NCI-H446 (cell line): ENCODE results near the gene VTI1A.
"Not testable (repeated sequence)": the region's sequence is repeated elsewhere in the genome, so short reads cannot be mapped to it uniquely, and the experiment has no call there.

Experiments
- DNase-seq, 2 experiments: peaks; one replicate each; lab custom pipeline; 2025; lab: John Stamatoyannopoulos, UW

Gene VTI1A

GRCh38 chr10:112834751-112835181 lies 387.8 kb downstream of the VTI1A start:
- no peak for DNase-seq

- no peak for DNase-seq
These were observed 388.3 kb downstream of the VTI1A start for GRCh38 chr10:112835217-112835715.

- no peak for DNase-seq
These were observed 389.0 kb downstream of the VTI1A start for GRCh38 chr10:112835944-112836451.

DNA sequence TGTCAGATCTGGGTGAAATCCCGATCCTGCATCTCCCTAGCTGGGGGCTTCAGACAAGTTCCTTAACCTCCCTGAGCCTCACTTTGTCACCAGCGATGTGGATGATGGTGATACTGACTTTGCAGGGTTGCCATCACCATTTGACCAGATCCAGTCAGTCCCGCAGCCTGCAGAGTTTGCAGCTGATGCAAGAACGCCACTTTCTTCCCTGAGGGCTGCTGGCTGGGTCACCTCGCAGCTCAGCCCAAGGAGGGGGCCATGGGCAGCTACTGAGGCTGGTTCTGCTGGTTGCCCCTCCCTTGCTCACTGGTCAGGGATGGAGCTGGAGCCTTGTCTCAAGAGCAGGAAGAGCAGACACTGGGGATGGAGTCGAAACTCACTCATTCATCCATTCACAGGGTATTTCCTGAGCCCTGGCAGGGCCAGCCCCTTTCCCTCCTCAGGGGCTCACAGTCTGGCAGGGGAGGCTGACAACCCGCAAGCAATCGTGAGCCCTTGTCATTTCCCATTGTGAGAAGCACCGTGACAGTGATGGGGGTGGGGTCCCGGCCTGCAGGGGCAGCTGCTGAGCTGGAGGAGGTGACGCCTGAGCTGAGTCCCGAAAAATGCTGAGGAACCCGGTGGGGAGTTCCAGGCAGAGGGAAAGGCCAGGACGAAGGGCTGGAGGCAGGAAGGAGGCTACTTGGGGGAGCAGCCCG lies 391.9 kb downstream of the VTI1A start:
- no peak for DNase-seq

GRCh38 chr10:112839928-112840654 lies 393.1 kb downstream of the VTI1A start:
- DNase-seq: no peak

- DNase-seq: no peak
These were observed 394.5 kb downstream of the VTI1A start for GRCh38 chr10:112841549-112841948.

GRCh38 chr10:112842832-112843360 lies 395.9 kb downstream of the VTI1A start:
- no peak for DNase-seq

- DNase-seq: no peak
These were observed 396.6 kb downstream of the VTI1A start for GRCh38 chr10:112843623-112844022.

DNA sequence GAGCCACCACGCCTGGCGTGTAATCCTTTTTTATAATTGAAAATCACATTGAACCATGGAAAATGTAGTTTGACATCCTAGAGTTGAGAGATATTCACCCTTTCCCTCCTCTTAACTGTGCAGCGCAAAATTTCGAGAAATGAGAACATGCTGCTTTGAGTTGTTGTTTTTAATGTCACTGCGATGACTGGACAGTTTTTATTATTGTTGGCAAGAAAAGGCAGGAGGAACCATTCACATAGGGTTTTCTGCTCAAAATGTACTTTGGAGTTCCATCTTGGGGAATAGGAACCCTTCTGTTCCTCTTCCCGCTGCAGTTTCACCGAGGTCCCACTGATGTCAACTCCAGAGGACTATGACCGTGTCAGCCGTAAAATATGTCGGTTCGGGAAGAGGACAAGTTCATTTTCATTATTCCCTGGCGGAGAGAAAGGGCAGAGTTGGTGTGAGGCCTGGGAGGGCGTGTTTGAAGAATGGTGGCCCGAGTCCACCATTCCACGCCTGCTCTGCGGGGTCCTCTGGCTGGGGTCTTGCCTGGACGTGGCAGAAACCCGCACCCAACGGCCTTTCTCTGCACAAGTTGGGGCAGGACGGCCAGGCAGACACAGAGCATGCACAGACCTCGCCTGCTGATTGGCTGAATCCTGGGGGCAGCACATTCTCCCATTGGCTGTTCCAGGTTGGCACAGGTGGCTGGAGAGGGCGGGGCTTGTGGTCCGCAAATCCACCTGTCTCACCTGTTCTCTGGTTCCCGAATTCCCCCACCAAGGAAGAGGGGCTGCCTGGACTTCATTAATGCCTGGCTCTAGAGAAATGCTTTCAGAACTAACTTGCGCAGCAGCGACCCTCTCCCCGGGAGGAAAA lies 397.9 kb downstream of the VTI1A start:
- DNase-seq: no peak

DNA sequence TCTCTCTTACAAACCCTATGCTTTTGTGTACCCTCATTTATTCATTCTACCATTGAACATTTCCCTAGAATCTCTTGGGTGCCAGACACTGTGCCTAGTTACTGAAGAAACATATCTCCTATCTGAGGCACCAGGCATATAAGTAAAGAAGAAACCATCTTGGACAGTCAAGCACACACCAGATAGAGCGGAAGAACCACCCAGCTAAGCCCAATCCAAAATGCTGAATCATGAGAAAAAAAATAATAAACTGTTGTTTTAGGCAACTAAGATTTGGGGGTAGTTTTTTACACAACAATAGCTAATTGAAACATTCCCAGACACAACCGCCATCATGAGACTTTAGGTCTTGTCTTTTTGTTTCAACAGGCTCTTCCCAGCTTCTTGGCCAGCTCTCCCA lies 400.8 kb downstream of the VTI1A start:
- DNase-seq: no peak

- no peak for DNase-seq
These were observed 401.2 kb downstream of the VTI1A start for GRCh38 chr10:112848228-112848627.

DNA sequence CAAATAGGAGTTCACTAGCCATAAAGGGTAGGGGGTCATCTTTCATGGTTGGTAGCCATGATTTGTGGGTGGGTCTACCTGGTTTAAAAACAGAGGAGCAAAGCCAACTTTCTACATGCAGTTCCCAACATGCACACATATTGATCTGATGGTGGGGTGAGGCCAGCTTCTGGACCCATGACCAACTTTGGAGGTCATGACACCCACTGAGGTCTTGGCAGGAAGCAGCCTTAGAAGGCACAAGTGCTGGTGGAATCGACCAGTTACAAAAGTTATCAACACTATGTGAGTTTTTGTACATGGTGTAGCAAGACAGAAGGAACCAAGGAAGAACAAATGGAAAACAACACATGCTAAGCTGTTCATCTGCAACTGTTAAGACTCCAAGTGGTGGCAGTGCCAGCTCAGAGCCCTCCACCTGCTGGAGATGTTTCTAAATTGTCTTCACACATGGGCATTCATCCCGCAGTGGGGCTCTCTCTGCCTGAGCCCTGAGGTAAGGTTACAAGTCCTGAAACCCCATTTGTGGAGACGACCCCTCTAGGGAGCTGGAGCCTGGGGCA lies 401.9 kb downstream of the VTI1A start:
- DNase-seq: no peak

GRCh38 chr10:112849546-112849945 lies 402.5 kb downstream of the VTI1A start:
- no peak for DNase-seq

DNA sequence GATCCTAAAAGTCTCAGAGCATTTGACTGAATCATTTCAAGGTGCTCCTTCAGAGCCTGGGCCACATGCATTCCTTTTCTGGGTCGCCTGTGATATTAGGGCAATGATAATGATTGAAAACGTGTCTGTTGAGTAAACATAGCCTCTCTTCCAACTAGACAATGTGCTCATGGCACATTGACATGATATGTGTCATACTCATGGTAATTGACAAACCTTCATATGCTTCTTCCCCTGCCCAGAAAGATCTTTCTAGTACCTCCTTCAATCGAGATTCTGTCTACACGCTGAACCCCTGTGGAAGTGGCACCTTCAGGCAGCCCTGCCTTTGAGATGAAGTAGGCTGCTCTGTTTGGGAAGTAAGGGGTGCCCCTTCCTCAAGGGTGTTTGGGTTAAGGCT lies 404.2 kb downstream of the VTI1A start:
- DNase-seq: no peak

DNA sequence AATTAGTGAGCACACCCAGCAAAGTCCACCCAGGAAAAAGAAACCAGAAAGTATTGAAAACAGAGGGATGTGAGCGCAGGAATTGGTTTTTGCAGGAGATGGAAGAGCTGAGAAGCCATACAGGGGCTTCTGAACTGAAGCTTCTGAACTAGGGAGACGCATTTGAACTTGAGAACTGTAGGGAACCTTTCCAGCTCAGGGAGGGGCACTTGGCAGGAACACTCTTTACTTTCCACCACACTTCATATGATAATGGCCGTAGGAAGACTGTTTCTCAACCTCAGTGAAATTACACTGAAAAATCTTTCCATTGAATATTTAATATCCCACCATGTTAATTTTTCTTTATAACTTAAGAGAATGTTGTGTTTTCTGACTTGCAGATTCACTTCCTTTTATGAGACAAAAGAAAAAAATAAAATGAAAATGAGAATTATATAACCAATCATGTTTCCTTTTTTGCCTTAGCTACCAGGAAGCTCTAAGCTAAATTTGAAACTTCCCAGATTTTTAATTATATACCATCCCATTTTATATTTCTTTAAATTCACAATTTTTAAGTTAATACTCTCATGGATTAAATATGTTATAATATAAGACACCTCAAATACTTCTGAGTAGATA lies 404.7 kb downstream of the VTI1A start:
- no peak for DNase-seq

GRCh38 chr10:112852306-112852705 lies 405.3 kb downstream of the VTI1A start:
- no peak for DNase-seq

DNA sequence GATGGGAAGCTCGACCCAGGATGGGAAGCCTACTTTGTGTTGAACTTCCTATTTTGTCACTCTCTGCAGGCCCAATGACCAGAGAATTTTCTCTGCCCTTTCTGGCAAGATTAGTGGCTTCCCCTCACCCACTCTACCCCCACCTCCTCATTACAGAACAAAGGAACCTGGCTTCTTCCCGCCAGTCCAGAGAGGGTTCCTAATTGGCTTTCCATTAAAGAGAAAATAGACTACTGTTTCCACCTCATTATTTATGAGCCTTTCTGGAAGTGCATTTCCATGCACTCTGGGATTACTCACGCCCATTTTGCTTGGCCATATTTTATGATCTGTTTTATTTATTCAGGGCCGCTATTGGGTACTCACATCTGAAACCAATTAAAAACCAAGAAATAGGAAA lies 408.1 kb downstream of the VTI1A start:
- DNase-seq: no peak

DNA sequence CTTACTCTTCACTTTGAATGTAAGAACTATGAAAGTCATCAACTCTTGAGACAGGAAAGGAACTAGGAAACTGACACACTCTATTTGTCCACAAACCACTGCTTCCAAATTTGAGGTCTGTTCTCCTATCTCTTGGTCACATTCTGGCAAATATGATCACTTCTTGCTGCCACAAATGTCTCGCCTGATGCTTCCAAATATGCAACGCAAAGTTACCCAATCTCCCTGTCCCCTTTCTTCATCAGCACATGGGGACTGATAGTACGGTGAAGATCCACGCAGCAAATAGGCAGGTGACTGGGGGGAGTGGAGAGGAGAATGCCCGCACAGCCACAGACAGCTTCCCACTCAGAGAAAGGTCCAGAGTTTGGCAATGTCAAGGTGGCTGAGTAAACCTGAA lies 410.5 kb downstream of the VTI1A start:
- no peak for DNase-seq

- no peak for DNase-seq
These were observed 412.1 kb downstream of the VTI1A start for GRCh38 chr10:112858986-112859651.

DNA sequence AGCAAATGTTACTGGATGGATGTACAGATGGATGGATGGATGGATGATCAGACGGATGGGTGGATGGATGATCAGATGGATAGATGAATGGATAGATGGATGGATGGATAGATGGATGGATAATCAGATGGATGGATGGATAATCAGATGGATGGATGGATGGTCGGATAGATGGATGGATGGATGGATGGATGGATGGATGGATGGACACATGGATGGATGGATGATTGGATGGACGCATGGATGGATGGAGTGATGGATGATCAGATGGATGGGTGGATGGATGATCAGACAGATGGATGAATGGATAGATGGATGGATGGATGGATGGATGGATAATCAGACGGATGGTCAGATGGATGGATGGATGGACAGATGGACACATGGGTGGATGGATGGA lies 412.8 kb downstream of the VTI1A start:
- no peak for DNase-seq

DNA sequence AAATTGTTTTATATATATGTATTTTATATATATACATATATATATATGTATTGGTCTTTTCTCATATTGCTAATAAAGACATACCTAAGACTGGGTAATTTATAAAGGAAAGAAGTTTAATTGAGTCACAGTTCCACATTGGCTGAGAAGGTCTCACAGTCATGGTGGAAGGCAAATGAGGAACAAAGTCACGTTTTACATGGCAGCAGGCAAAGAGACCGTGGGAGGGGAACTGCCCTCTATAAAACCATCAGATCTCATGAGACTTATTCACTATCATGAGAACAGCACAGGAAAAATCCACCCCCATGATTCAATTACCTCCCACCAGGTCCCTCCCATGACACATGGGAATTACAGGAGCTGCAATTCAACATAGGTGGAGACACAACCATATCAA lies 416.4 kb downstream of the VTI1A start:
- DNase-seq: not testable (repeated sequence)
